Measurements from ENCODE around the gene XPA.

GRCh38 chr9:97659771-97660170 lies 37.4 kb downstream of the XPA start:
- TF ChIP-seq EP300 (IDR thresholded peaks at IDR 0.05) (no peak), CTCF (IDR thresholded peaks at IDR 0.05) (no peak), POLR2AphosphoS5 (IDR thresholded peaks at IDR 0.05) (no peak), POLR2A (IDR thresholded peaks at IDR 0.05) (no peak)
